ENCODE measurements around the gene DUSP14.

GRCh38 chr17:37546302-37546701 lies 56.6 kb downstream of the DUSP14 start:
- TF ChIP-seq EZH2phosphoT487 (IDR thresholded peaks at IDR 0.05; ENCODE audit: insufficient read depth, low read depth) (no peak), EZH2 (IDR thresholded peaks at IDR 0.05; ENCODE audit: insufficient read depth, poor library complexity, severe bottlenecking) (no peak)
